ENCODE data around the gene UBL7.
A peak's percentile ranks its signal among the peaks of the same experiment; 100 is the strongest.

The UBL7 gene

DNA sequence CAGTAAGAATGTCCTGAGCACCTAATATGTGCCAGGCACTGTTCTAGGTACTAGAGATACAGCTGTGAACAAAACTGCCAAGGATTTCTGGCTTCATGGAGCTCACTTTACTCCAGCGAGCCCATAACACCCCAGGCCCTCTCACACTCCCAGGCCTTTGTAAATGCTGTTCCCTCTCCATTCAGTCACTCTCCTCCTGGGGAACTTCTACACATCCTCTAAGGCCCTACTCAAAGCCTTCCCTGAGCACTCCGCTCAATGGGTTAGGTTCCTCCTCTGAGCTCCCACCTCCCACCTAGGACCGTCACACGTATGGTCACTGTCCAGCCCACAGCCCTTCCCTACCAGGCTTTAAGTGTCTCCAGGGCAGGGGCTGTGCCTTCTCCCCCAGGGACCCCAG is 54.4 kb downstream of the UBL7 start:
- no peak for DNase-seq

DNA sequence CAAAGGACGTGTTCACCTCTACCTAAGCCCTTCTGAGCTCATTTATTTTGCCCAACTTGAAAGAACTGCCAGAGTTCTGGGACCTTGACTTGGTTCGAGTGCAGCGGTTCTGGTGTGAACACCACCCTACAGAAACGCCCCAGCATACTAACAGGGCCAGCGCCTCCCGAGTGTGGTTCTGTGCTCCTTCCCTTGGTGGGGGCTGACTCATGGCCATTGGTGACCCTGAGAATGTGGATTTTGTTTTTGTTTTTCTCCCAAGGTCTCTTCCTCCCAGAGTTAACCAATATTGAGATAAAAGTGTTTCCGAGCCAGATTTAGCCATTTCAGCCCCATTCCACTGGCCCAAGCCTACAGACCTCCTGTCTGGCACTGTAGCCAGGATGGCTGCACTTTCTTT is 55.1 kb downstream of the UBL7 start:
- DNase-seq = no peak

DNA sequence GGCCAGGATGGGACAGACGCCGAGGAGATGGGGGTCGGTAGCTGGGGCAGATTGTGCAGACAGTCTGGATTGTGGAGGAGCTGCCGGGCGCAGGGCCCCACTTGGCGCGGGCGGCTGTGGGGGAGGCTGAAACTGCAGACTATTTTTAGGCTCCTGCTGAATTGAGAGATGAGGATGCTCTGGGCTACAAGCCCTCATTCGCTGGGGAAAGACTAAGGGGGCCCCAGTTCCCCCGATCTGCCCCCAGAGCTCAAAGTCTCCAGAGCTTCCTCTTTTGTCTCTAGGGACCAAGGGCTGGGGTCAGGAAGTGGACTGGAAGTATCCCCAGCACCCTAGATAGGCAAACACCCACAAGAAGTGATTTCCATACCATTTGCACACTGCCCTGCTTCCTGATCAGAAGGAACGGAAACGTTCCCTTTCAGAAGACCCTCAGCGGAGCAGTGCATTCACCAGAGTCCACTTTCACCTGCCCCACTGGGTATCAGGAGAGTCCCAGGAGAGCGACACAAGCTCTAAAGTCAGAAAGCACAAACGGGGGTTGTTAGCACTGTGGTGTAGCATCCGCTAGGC is 56.9 kb downstream of the UBL7 start:
- DNase-seq = no peak

GRCh38 chr15:74403588-74403919 is 57.4 kb downstream of the UBL7 start:
- no peak for DNase-seq

DNA sequence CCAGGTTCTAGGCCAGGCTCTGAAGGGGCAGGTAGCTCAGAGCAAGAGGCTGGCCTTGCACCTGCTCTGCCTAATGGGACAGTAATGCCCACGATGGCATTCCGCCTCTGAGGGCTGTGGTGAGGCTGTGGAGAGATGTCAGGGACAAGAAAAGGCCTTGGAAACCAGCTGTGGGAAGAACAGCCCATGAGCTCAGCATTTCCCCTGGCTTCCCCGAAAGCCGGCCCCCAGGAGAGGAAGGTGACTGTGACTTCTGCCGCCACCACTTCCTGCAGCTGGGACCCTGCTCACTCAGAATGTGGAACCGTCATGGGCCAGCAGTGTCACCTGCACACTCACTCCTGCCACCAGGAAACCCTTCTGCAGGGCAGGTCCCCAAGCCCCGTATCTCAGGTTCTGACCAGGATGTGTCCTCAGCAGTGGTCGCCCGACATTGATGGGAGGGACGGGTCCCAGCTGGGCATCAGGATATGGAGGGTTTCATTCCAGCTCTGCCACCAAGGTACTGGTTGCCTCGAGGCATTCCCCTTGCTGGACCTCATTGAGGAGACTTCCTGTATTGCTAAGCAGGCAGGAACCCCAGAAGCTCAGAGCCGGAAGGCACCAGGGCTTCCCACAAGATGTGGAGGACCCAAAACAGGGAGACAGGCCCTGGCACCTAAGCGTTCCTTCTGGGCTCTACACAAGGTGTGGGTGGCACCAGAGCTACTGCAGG is 57.9 kb downstream of the UBL7 start:
- DNase-seq = peak; percentile 51 to 76

GRCh38 chr15:74402337-74402841 is 58.6 kb downstream of the UBL7 start:
- no peak for DNase-seq

- DNase-seq = peak in 1 of 2 donors; percentile 36
Observed at GRCh38 chr15:74400915-74401757, 59.8 kb downstream of the UBL7 start.

GRCh38 chr15:74400313-74400860 is 60.6 kb downstream of the UBL7 start:
- DNase-seq = no peak

- DNase-seq = peak in 1 of 2 donors; percentile 27
Observed at GRCh38 chr15:74399511-74400312, 61.2 kb downstream of the UBL7 start.

- no peak for DNase-seq
Observed at GRCh38 chr15:74399100-74399499, 61.9 kb downstream of the UBL7 start.

DNA sequence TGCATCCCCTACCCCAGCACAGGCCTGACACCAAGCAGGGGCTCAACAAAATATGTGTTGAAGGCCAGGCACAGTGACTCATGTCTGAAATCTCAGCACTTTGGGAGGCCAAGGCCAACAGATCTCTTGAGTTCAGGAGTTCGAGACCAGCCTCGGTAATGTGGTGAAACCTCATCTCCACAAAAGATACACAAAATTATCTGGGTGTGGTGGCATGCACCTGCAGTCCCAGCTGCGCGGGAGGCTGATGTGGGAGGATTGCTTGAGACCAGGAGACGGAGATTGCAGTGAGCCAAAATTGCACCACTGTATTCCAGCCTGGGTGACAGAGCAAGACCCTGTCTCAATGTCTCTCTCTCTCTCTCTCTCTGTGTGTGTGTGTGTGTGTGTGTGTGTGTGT is 62.8 kb downstream of the UBL7 start:
- DNase-seq = no peak

GRCh38 chr15:74397239-74398068 is 63.5 kb downstream of the UBL7 start:
- DNase-seq = peak in 1 of 2 donors; percentile 68

DNA sequence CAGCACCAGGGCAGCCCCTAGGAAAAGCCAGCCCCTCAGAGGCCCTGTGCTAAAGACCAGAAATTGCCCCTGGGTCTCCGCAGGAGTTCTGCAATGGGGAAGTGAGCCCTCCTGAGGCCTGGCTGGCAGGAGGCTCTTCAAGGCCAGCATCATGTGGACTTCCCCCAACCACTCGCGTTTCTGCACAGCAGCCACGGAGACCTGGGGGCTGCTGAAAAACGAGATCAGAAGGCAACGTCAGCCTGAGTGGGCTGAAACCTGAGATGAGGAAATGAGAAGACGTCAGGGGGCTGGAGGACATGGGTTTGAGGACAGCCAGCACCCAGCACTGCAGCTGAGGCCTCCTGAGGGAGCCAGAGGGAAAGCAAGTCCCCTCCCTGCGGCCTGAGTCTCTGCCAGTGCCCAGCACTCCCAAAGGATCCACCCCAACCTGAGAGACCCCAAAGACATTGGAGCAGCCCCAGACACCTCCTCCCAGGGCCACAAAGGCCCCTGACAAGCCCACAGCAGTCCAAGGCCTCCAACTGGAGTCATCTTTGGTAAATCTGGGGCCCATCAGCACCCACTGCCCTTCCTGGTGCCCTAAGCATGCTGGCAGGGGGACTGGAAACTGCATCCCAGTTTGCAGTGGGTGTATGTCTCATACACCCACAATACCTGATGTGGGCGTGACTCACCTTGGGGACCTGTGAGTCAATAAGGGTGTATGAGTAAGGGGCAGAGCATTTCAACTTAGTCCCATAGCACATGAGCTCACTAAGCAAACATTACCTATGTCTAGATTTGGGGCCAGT is 64.3 kb downstream of the UBL7 start:
- DNase-seq = peak in 1 of 2 donors; percentile 83

- DNase-seq = no peak
Observed at GRCh38 chr15:74396146-74396438, 64.9 kb downstream of the UBL7 start.
